Neural crest cell (in vitro differentiated cells): Measurements from ENCODE around the gene CYSRT1. TPM values are rescaled to one million over a fixed set of nuclear protein-coding genes. Genes with fewer than 3 reads are reported as not detected.

Experiments used
- DNase-seq: peaks from one replicate; pipeline ENCODE4 v3.0.0; 2021; ENCODE audit warnings: low read depth, mixed read lengths, low spot score
- H3K27ac Mint-ChIP-seq: one replicate; pipeline ENCODE4 v1.8.0; 2021; ENCODE audit warnings: mild to moderate bottlenecking, mixed read lengths; ENCODE audit not compliant: unreplicated experiment
- H3K27me3 Mint-ChIP-seq: 2 replicates; pipeline ENCODE4 v1.8.0; 2021; ENCODE audit warnings: low read depth, mild to moderate bottlenecking, mixed read lengths
- H3K36me3 Mint-ChIP-seq: 2 replicates; pipeline ENCODE4 v1.8.0; 2021; ENCODE audit warnings: low read depth, mild to moderate bottlenecking, mixed read lengths
- H3K4me1 Mint-ChIP-seq: 2 replicates; pipeline ENCODE4 v1.8.0; 2021; ENCODE audit warnings: mixed read lengths
- H3K4me3 Mint-ChIP-seq: one replicate; pipeline ENCODE4 v1.8.0; 2021; ENCODE audit warnings: mild to moderate bottlenecking, mixed read lengths
- H3K9me3 Mint-ChIP-seq: 2 replicates; pipeline ENCODE4 v1.8.0; 2021; ENCODE audit warnings: mixed read lengths
- total RNA-seq: library from RNA; stranded (reverse); gene quantifications from 2 replicates; pipeline ENCODE4 v1.2.1, GENCODE V29; 2021
- TF ChIP-seq, protein P1 (sequence below): fragments of 200-600 bp; sonication (generic); conservative IDR thresholded peaks from 2 replicates; pipeline ENCODE4 v1.5.0; 2021; ENCODE audit warnings: antibody characterized with exemption, mild to moderate bottlenecking

Gene CYSRT1
- total RNA-seq, 1 donor from 2014 or later = 1.2 TPM

DNA sequence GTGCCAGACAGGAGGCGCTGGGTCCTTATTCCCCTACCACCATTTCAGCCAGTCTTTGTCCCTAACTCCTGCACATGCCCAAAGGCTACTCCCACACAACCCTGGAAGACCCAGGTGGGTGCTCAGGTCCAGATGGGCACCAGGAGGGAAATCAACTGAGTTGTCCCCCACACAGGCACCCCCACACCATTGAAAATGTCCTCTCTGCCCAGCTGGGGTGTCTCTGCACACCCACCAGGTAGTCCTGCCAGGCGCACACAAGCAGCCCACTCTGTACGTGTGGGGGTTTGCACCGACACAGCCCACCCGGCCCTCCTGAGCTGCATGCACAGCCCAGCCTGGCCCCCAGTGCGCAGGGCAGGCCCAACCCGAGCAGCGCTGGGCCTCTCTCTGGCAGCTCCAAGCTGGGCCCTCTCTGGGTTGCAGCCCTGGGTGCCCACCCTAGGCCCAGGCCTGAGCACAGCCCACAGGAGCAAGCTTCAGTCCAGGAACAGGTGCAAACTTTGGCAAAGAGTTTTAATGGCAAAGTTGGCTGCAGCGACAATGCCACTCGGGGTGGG is 5.1 kb upstream of the CYSRT1 start:
- Mint-ChIP-seq H3K4me1 (no peaks in the 10 kb centered on the region), H3K27ac (no peak overlapping the region), H3K9me3 (no peaks in the 10 kb centered on the region), H3K4me3 (peak overlapping the region; percentile 49), H3K27me3 (peaks cover 2% of the 10 kb centered on the region), H3K36me3 (no peaks in the 10 kb centered on the region)
- TF ChIP-seq, protein P1, sequence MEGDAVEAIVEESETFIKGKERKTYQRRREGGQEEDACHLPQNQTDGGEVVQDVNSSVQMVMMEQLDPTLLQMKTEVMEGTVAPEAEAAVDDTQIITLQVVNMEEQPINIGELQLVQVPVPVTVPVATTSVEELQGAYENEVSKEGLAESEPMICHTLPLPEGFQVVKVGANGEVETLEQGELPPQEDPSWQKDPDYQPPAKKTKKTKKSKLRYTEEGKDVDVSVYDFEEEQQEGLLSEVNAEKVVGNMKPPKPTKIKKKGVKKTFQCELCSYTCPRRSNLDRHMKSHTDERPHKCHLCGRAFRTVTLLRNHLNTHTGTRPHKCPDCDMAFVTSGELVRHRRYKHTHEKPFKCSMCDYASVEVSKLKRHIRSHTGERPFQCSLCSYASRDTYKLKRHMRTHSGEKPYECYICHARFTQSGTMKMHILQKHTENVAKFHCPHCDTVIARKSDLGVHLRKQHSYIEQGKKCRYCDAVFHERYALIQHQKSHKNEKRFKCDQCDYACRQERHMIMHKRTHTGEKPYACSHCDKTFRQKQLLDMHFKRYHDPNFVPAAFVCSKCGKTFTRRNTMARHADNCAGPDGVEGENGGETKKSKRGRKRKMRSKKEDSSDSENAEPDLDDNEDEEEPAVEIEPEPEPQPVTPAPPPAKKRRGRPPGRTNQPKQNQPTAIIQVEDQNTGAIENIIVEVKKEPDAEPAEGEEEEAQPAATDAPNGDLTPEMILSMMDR = no peak
- DNase-seq = no peak

DNA sequence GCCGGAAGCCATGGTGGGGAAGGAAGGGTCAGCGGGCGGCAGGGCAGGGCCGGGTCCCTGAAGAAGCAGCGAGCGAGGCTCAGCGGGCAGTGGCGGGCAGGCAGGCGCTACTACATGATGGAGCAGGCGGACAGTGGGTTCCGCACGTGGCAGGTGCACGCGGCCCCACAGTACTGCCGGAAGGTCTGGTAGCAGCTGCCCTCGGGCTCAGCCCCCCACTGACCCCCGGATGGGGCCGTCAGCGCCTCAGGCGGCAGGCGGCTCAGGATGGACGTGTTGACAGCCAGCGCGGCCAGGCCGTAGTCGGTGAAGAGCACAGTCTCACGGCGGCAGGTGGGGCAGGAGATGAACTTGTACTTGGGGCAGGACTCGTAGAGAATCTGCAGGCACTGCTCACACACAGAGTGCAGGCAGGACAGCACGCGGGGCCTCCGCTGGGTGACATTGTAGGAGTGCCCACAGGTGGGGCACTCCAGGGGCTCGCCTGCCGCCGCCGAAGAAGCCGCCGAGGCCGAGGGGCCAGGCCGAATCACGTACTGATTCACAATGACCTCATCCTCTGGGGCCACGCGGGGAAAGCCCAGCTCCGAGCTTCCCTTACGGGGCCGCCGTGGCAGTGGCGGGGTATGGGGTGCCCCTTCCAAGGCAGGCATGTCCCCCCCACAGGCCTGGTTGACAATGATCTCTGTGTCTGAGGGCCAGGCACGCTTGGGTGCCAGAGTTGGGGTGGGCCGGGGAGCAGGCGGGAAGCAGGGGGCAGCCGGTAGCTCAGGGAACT is 4.5 kb upstream of the CYSRT1 start:
- Mint-ChIP-seq H3K36me3 (no peaks in the 10 kb centered on the region), H3K4me3 (peak overlapping the region; percentile 54), H3K9me3 (no peaks in the 10 kb centered on the region), H3K27me3 (peaks cover 2% of the 10 kb centered on the region), H3K4me1 (no peaks in the 10 kb centered on the region), H3K27ac (no peak overlapping the region)
- TF ChIP-seq, protein P1 = no peak
- DNase-seq = no peak

DNA sequence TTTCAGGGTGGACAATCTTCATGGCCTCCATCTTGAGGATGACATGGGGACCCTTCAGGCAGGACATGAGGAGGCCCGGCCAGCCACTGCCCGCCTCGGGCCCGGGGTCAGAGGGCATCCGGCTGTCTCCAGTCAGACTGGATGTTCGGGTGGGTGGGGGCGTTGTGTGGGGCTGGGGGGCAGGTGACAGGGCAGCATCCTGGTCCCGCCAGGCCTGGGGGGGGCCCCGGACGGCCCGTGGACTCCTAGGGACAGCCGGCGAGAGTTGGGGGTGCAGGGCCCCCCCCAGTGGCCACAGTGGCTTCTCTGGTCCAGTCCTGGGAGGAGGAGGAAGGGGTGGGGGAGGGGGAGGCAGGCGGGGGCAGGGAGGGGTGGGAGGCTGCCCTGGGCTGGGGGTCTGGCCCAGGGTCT is 3.9 kb upstream of the CYSRT1 start:
- H3K27me3 Mint-ChIP-seq = peaks cover 2% of the 10 kb centered on the region
- no peaks in the 10 kb centered on the region for H3K36me3 Mint-ChIP-seq
- H3K27ac Mint-ChIP-seq = no peak overlapping the region
- TF ChIP-seq, protein P1 = no peak
- H3K4me1 Mint-ChIP-seq = no peaks in the 10 kb centered on the region
- no peaks in the 10 kb centered on the region for H3K9me3 Mint-ChIP-seq
- H3K4me3 Mint-ChIP-seq = peak overlapping the region; percentile 54
- DNase-seq = no peak

DNA sequence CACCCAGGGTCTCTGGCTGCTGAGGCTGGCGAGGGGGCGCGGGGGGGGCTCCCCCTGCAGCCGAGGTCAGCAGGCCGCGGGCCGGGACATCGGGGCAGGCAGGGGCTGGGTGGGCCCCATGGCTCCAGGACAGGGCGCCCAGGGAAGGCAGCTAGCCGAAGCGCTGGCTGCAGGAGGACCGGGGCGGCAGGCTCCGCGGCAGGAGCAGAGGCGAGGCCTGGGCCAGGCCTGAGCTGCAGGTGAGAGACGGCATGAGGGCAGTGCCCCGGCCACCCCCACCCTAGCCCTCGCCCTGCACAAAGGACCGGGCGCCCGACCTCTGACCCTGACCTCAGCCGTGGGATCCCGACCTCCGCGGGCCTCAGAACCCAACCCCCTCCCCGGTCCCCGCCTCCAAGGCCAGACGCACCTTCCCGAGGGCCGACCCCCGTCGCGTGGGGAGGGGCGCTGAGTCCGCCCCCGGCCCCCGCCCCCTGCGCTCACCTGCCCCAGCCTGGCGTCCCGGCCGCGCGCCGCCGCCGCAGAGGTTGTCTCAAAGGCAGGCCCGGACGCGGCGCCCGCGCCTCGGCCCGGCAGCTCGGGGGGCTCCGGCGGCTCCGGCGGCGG is 3.4 kb upstream of the CYSRT1 start:
- Mint-ChIP-seq H3K9me3 (no peaks in the 10 kb centered on the region), H3K36me3 (no peaks in the 10 kb centered on the region), H3K27me3 (peaks cover 2% of the 10 kb centered on the region), H3K4me1 (no peaks in the 10 kb centered on the region), H3K27ac (no peak overlapping the region), H3K4me3 (no peak overlapping the region)
- TF ChIP-seq, protein P1 = no peak
- no peak for DNase-seq

DNA sequence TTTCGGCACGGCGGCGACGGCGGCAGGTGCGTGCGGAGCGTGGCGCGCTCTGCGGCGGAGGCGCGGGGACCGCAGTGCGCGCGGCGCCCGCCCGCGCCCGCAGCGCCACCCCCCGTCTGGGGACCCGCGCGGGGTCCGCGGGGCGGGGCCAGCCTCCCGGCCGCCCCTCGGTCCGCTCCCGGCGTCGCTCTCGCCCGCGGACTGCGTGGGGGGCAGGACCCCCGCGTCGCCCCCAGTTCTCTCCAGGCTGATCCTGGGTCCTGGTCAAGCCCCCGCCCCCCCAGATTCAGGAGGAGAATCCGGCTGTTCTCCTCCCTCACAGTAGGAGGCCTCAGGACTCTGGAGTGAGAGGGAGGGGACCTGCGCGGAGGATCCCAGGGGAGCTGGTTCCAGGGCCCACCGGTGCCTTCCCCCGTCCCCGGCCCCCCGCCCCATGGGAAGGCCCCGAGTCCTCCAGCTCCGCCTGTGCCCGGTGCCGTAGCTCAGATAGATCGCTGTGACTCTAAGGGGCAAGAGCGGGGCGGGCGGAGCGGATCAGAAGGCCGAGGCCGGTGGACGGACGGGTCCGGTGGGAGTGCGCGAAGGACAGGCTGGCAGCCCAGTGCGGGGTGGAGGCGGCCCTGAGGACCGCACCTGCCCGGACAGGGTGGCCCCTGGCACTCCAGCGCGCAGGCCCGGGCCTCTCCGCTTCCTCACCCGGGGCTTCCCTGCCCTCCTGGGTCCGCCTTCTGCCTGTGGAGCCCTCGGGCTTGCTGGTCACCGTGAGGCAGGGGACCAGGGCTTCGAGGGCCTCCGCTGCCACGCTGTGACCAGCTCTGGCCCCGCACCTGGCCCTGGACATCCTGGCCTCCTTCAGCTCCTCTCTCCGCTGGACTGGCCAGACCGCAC is 2.5 kb upstream of the CYSRT1 start, which contains the start of gene RNF208:
RNF208 (minus strand) TSS at position 51 of the 888 bp plus-strand sequence. CDS start 1,028 bp downstream, outside the sequence.
- peaks cover 3% of the 10 kb centered on the region for H3K27me3 Mint-ChIP-seq
- DNase-seq = no peak
- no peaks in the 10 kb centered on the region for H3K9me3 Mint-ChIP-seq
- no peaks in the 10 kb centered on the region for H3K36me3 Mint-ChIP-seq
- TF ChIP-seq, protein P1 = no peak
- H3K27ac Mint-ChIP-seq = peak within 1 kb of the TSS; percentile 81
- peak within 1 kb of the TSS; percentile 85 for H3K4me3 Mint-ChIP-seq
- peaks cover under 1% of the 10 kb centered on the region for H3K4me1 Mint-ChIP-seq
